Nephron progenitor cell (in vitro differentiated cells): ENCODE results near the gene SORT1.

Experiments
- DNase-seq: peaks from one replicate; pipeline ENCODE4 v3.0.0; 2021
- H3K27ac Mint-ChIP-seq: 2 replicates; pipeline ENCODE4 v1.8.0; 2021; ENCODE audit warnings: mild to moderate bottlenecking, moderate library complexity, mixed read lengths
- H3K27me3 Mint-ChIP-seq: 2 replicates; pipeline ENCODE4 v1.8.0; 2021; ENCODE audit warnings: mild to moderate bottlenecking, low read depth, mixed read lengths; ENCODE audit not compliant: poor library complexity
- H3K36me3 Mint-ChIP-seq: 2 replicates; pipeline ENCODE4 v1.8.0; 2021; ENCODE audit warnings: low read depth, mixed read lengths
- H3K4me1 Mint-ChIP-seq: 2 replicates; pipeline ENCODE4 v1.8.0; 2021; ENCODE audit warnings: mixed read lengths
- H3K4me3 Mint-ChIP-seq: 2 replicates; pipeline ENCODE4 v1.8.0; 2021; ENCODE audit warnings: mild to moderate bottlenecking, moderate library complexity, mixed read lengths
- H3K9me3 Mint-ChIP-seq: 2 replicates; pipeline ENCODE4 v1.8.0; 2021; ENCODE audit warnings: mild to moderate bottlenecking, moderate library complexity, mixed read lengths
- TF ChIP-seq, protein P1 (sequence below): fragments of 200-600 bp; sonication (generic); IDR thresholded peaks from 2 replicates; pipeline ENCODE4 v1.5.0; 2021; ENCODE audit warnings: antibody characterized with exemption

Gene SORT1

DNA sequence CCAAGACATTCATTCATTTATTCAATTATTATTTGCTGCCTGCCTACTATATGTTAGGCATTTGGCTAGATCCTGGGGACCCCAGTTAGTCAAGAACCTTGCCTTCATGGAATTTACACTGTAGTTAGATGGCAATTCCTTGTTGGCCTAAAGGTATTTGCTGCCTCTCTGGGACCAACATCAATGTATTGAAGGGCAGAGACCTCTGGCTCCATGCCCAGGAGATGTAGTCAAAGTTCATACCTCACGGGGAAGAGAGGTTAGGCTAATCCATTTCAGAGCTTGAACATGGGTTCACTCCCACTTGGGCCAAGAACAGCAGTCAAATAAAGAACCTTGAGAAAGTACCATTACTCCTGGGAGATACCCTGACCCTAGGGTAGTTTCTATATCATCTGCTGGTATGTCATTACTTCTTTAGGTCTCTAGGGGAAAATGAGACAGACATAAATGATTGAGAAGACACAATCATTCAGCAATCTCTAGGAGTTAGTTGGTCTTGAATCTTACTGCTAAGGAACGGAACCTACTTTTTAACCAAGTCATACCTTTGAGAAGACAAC is 32.0 kb downstream of the SORT1 start:
- Mint-ChIP-seq H3K4me3 (no peak overlapping the region), H3K27ac (no peak overlapping the region)

DNA sequence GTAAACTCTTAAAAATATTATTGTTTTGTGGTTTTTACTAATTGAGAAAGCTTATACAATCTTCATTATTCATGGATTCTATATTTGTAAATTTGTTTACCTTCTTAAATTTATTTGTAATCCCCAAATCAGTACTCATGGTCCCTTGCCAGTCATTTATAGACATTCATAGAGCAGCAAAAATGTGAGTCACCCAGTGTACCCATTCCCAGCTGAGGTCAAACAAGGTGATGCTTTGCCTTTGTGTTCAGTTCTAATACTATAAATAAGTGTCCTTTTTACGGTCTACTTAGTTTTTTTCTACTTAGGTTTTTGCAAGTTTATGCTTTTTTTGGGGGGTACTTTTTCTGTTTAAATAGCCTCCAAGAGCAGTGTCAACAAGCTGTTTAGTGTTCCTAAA is 36.1 kb downstream of the SORT1 start:
- TF ChIP-seq, protein P1, sequence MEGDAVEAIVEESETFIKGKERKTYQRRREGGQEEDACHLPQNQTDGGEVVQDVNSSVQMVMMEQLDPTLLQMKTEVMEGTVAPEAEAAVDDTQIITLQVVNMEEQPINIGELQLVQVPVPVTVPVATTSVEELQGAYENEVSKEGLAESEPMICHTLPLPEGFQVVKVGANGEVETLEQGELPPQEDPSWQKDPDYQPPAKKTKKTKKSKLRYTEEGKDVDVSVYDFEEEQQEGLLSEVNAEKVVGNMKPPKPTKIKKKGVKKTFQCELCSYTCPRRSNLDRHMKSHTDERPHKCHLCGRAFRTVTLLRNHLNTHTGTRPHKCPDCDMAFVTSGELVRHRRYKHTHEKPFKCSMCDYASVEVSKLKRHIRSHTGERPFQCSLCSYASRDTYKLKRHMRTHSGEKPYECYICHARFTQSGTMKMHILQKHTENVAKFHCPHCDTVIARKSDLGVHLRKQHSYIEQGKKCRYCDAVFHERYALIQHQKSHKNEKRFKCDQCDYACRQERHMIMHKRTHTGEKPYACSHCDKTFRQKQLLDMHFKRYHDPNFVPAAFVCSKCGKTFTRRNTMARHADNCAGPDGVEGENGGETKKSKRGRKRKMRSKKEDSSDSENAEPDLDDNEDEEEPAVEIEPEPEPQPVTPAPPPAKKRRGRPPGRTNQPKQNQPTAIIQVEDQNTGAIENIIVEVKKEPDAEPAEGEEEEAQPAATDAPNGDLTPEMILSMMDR, result no peak
- peaks cover 12% of the 10 kb centered on the region for H3K36me3 Mint-ChIP-seq
- no peak overlapping the region for H3K4me3 Mint-ChIP-seq
- H3K27ac Mint-ChIP-seq, result no peak overlapping the region
- H3K27me3 Mint-ChIP-seq, result no peaks in the 10 kb centered on the region
- peaks cover 31% of the 10 kb centered on the region for H3K4me1 Mint-ChIP-seq
- no peak for DNase-seq
- H3K9me3 Mint-ChIP-seq, result no peaks in the 10 kb centered on the region

More for the DNA sequence above, 32.0 kb downstream of the SORT1 start:
- Mint-ChIP-seq H3K36me3 (peaks cover 24% of the 10 kb centered on the region), H3K9me3 (no peaks in the 10 kb centered on the region), H3K27me3 (no peaks in the 10 kb centered on the region), H3K4me1 (peaks cover 28% of the 10 kb centered on the region)
- no peak for DNase-seq
- TF ChIP-seq, protein P1, result no peak

DNA sequence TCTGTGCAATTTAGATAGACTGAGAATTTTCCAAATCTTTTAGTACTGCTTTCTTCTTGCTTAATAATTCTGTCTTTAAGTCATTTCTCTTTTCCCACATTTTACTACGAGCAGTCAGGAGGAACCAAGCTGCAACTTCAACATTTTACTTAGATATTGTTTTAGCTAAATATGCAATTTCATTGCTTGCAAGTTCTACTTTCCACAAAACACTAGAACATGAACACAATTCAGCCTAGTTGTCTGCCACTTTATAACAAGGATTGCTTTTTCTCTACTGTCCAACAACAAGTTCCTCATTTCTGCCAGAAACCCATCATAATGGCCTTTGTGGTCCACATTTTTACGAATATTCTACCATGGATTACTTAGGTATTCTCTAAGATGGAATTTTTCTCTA is 36.6 kb downstream of the SORT1 start:
- H3K27me3 Mint-ChIP-seq, result no peaks in the 10 kb centered on the region
- DNase-seq, result no peak
- H3K36me3 Mint-ChIP-seq, result peaks cover 6% of the 10 kb centered on the region
- H3K27ac Mint-ChIP-seq, result no peak overlapping the region
- no peak overlapping the region for H3K4me3 Mint-ChIP-seq
- TF ChIP-seq, protein P1, result no peak
- H3K9me3 Mint-ChIP-seq, result no peaks in the 10 kb centered on the region
- H3K4me1 Mint-ChIP-seq, result peaks cover 31% of the 10 kb centered on the region

DNA sequence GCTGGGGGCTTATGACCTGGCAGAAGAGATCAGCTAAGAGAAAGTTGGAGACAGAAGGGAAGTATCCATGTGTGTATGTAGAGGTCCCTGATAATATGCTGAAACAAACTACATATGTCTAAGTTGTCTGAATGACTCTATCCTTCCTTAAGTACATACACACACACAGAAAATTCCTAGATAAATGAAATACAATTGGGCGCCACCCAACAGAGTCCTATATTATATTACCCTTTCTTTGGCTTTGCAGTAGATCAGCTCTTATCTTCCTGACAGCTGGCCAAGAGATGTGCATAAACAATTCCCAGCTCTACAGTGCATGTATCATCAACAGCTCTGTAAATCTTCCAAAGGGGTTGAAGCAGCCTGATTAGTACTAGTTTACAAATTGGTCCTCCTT is 40.1 kb downstream of the SORT1 start:
- no peaks in the 10 kb centered on the region for H3K9me3 Mint-ChIP-seq
- H3K4me1 Mint-ChIP-seq, result peaks cover 38% of the 10 kb centered on the region
- DNase-seq, result no peak
- peaks cover 3% of the 10 kb centered on the region for H3K36me3 Mint-ChIP-seq
- TF ChIP-seq, protein P1, result no peak
- peak overlapping the region; percentile 44 for H3K27ac Mint-ChIP-seq
- no peaks in the 10 kb centered on the region for H3K27me3 Mint-ChIP-seq
- no peak overlapping the region for H3K4me3 Mint-ChIP-seq

DNA sequence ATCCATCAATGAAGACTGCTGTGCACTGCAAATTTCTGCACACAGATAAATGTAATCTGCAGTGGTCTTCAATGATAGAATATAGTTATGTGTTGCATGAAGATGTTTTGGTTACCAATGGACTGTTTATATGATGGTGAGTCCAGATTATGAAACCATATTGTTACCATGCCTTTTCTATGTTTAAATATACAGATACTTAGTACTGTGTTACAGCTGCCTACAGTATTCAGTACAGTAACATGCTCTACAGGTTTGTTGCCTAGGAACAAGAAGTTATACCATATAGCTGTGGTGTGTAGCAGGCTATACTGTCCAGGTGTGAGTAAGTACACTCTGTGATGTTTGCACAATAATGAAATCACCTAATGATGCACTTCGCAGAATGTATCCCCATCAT is 40.8 kb downstream of the SORT1 start:
- DNase-seq, result no peak
- H3K4me3 Mint-ChIP-seq, result no peak overlapping the region
- no peak overlapping the region for H3K27ac Mint-ChIP-seq
- TF ChIP-seq, protein P1, result no peak
- no peaks in the 10 kb centered on the region for H3K9me3 Mint-ChIP-seq
- H3K36me3 Mint-ChIP-seq, result peaks cover 3% of the 10 kb centered on the region
- peaks cover 33% of the 10 kb centered on the region for H3K4me1 Mint-ChIP-seq
- H3K27me3 Mint-ChIP-seq, result no peaks in the 10 kb centered on the region

DNA sequence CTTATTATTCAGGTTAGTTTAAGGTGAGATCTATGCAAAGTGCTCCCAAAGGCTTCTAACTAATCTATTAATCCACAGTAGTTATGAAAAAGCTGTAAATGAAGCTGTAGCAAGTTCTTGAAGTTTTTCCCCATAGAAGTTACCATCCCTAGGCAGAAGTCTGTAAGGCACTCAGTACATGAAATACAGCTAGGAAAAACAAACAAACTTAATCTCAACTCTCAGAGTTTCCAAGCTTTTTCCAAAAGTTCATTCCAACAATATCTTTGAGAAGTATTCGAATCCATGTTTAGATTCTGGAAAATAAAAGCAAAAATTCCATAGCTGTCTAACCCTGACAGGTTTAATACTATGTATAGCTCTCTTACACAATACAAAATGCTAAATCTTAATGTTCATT is 41.2 kb downstream of the SORT1 start:
- TF ChIP-seq, protein P1, result no peak
- Mint-ChIP-seq H3K9me3 (no peaks in the 10 kb centered on the region), H3K27ac (no peak overlapping the region), H3K27me3 (no peaks in the 10 kb centered on the region), H3K36me3 (peaks cover 3% of the 10 kb centered on the region), H3K4me3 (no peak overlapping the region), H3K4me1 (peaks cover 29% of the 10 kb centered on the region)
- DNase-seq, result no peak
